ENCODE results near the gene GSTO1.

DNA sequence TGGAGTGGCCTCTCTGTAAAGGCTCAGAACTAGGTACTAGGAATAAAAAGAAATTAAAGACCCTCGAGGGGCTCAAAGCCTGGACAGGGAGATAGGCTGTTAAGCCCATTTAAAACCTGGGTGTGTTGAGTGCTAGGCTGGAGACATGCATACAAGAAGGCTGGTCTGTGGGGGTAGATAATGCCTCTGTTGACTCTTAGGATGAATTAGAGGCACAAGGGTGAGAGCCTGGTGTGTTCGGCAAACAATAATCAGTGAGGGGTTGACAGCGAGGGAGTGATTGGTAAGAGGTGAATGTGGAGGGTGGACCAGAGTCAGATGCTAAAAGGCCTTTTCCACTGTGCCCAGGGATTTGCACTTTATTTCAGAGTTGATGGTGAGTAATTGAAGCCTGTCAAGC, 27.0 kb downstream of the GSTO1 start:
- no peak for TF ChIP-seq CTCF (IDR thresholded peaks at IDR 0.05)
- TF ChIP-seq POLR2A (IDR thresholded peaks at IDR 0.05): no peak
